Activated CD4-positive, alpha-beta T cell treated with anti-CD3 and anti-CD28 coated beads, Interleukin-2, amount 10 ng/mL, durations not matched to agents 24 days and 14 days (primary cell): Measurements from ENCODE around the gene DCAF4L1. TPM values are rescaled to one million over a fixed set of nuclear protein-coding genes. Genes with fewer than 3 reads are reported as not detected.

Experiments used
- DNase-seq: peaks from one replicate; pipeline ENCODE4 v3.0.0; 2022
- H3K27ac Mint-ChIP-seq: one replicate; pipeline ENCODE4 v1.8.0; 2022; ENCODE audit warnings: mild to moderate bottlenecking, mixed read lengths
- H3K27me3 Mint-ChIP-seq: one replicate; pipeline ENCODE4 v1.8.0; 2022; ENCODE audit warnings: mixed read lengths
- H3K36me3 Mint-ChIP-seq: one replicate; pipeline ENCODE4 v1.8.0; 2022; ENCODE audit warnings: low read depth, mild to moderate bottlenecking, mixed read lengths
- H3K4me1 Mint-ChIP-seq: one replicate; pipeline ENCODE4 v1.8.0; 2021; ENCODE audit warnings: mixed read lengths
- H3K4me3 Mint-ChIP-seq: one replicate; pipeline ENCODE4 v1.8.0; 2022; ENCODE audit warnings: mild to moderate bottlenecking, moderate library complexity, mixed read lengths
- H3K9me3 Mint-ChIP-seq: one replicate; pipeline ENCODE4 v1.8.0; 2021; ENCODE audit warnings: mixed read lengths
- intact Hi-C: fragments of 100-400 bp; cut with micrococcal nuclease; formaldehyde crosslinking; loops from one replicate; pipeline ENCODE4 v1.15.1; 2023
- total RNA-seq: library from RNA; stranded (reverse); gene quantifications from 2 replicates; pipeline ENCODE4 v1.2.3, GENCODE V29; 2022

The DCAF4L1 gene
- total RNA-seq, 1 donor from 2014 or later, result 0.21 TPM

GRCh38 chr4:41999321-41999720 lies 17.8 kb downstream of the DCAF4L1 start:
- Mint-ChIP-seq H3K4me3 (no peak overlapping the region), H3K36me3 (peaks cover 26% of the 10 kb centered on the region), H3K27ac (no peak overlapping the region), H3K27me3 (no peaks in the 10 kb centered on the region), H3K9me3 (no peaks in the 10 kb centered on the region), H3K4me1 (peaks cover 11% of the 10 kb centered on the region)
- intact Hi-C loops, result no loop called here
- DNase-seq, result no peak

- intact Hi-C loops, result no loop called here
- H3K36me3 Mint-ChIP-seq, result peaks cover 51% of the 10 kb centered on the region
- no peak overlapping the region for H3K4me3 Mint-ChIP-seq
- no peaks in the 10 kb centered on the region for H3K27me3 Mint-ChIP-seq
- H3K9me3 Mint-ChIP-seq, result no peaks in the 10 kb centered on the region
- no peak for DNase-seq
- no peak overlapping the region for H3K27ac Mint-ChIP-seq
- H3K4me1 Mint-ChIP-seq, result peaks cover 6% of the 10 kb centered on the region
Observed at GRCh38 chr4:42008011-42008786, 26.6 kb downstream of the DCAF4L1 start.

- Mint-ChIP-seq H3K27me3 (no peaks in the 10 kb centered on the region), H3K4me3 (no peak overlapping the region), H3K4me1 (peaks cover 2% of the 10 kb centered on the region), H3K27ac (no peak overlapping the region), H3K9me3 (no peaks in the 10 kb centered on the region), H3K36me3 (peaks cover 23% of the 10 kb centered on the region)
- intact Hi-C loops, result no loop called here
- DNase-seq, result no peak
Observed at GRCh38 chr4:42015438-42015837, 33.9 kb downstream of the DCAF4L1 start.

GRCh38 chr4:42018451-42018850 lies 36.9 kb downstream of the DCAF4L1 start:
- no peak overlapping the region for H3K27ac Mint-ChIP-seq
- H3K36me3 Mint-ChIP-seq, result peaks cover 18% of the 10 kb centered on the region
- H3K4me3 Mint-ChIP-seq, result no peak overlapping the region
- peaks cover 2% of the 10 kb centered on the region for H3K4me1 Mint-ChIP-seq
- intact Hi-C loops, result no loop called here
- DNase-seq, result no peak
- H3K9me3 Mint-ChIP-seq, result no peaks in the 10 kb centered on the region
- no peaks in the 10 kb centered on the region for H3K27me3 Mint-ChIP-seq

Other genes with a start within 250 kb of the DCAF4L1 start
- gene PHOX2B, start 233.0 kb upstream of the DCAF4L1 start, total RNA-seq, result not detected in 2 replicates
- gene TMEM33, start 46.3 kb upstream of the DCAF4L1 start, total RNA-seq, result 97.6 and 102 TPM in 2 replicates
- gene SLC30A9, start 8.8 kb downstream of the DCAF4L1 start, total RNA-seq, result 44.7 and 46.9 TPM in 2 replicates
- 0.57 and 0.72 TPM in 2 replicates for gene BEND4, start 170.9 kb downstream of the DCAF4L1 start, total RNA-seq